Suprapubic skin (tissue), 4 donors: ENCODE measurements around the gene PKP1. TPM values are rescaled to one million over a fixed set of nuclear protein-coding genes. Genes with fewer than 3 reads are reported as not detected.

Experiments
- DNase-seq, 2 donors: peaks; one replicate each; pipeline ENCODE4 v3.0.0-alpha.2; 2019; ENCODE audit warnings: low spot score in 2 of 2
- H3K27ac ChIP-seq: fragments of 200-600 bp; sonication (generic); one replicate; pipeline ENCODE4 v1.5.1; 2019
- H3K27me3 ChIP-seq: fragments of 200-600 bp; sonication (generic); one replicate; pipeline ENCODE4 v1.5.1; 2019
- H3K36me3 ChIP-seq: fragments of 200-600 bp; sonication (generic); one replicate; pipeline ENCODE4 v1.5.1; 2019
- H3K4me1 ChIP-seq: fragments of 200-600 bp; sonication (generic); one replicate; pipeline ENCODE4 v1.5.1; 2019
- H3K4me3 ChIP-seq: fragments of 200-600 bp; sonication (generic); one replicate; pipeline ENCODE4 v1.5.1; 2019; ENCODE audit warnings: mild to moderate bottlenecking
- H3K9me3 ChIP-seq: fragments of 200-600 bp; sonication (generic); one replicate; pipeline ENCODE4 v1.5.1; 2019
- EP300 ChIP-seq: sonication (generic); formaldehyde crosslinking; IDR thresholded peaks from one replicate; pipeline ENCODE4 v1.6.1; 2017; ENCODE audit warnings: antibody characterized with exemption
- POLR2A ChIP-seq, 2 donors: fragments of 450-650 bp; IDR thresholded peaks; one replicate each; pipeline ENCODE4 v1.6.1; 2017; ENCODE audit warnings: antibody characterized with exemption in 2 of 2, mild to moderate bottlenecking in 2 of 2, moderate library complexity in 2 of 2
- POLR2AphosphoS5 ChIP-seq, 3 donors: sonication (generic); formaldehyde crosslinking; IDR thresholded peaks; one replicate each; pipeline ENCODE4 v1.6.1; 2017; ENCODE audit warnings: antibody characterized with exemption in 3 of 3
- WGBS: methylation state at CpG from one replicate; pipeline ENCODE4 v1.1.5; 2018; 5-methylcytosine and 5-hydroxymethylcytosine counted together
- total RNA-seq, 4 donors: library from RNA; depleted of rRNA; stranded (reverse); fragments of >200 nt; gene quantifications; one replicate each; pipeline ENCODE4 v1.1.0, GENCODE V29; 2016
- TF ChIP-seq, protein P1 (sequence below), 2 donors: fragments of 200-600 bp in 1 of 2; fragments of 450-650 bp in 1 of 2; sonication (generic) in 1 of 2; IDR thresholded peaks; one replicate each; pipeline ENCODE4 v1.5.1; 2016 to 2019; ENCODE audit warnings: antibody characterized with exemption in 2 of 2, mild to moderate bottlenecking in 1 of 2, moderate library complexity in 1 of 2

PKP1 gene
- total RNA-seq, 4 donors from 2014 or later: 888 to 1,187 (median 1,096) TPM

DNA sequence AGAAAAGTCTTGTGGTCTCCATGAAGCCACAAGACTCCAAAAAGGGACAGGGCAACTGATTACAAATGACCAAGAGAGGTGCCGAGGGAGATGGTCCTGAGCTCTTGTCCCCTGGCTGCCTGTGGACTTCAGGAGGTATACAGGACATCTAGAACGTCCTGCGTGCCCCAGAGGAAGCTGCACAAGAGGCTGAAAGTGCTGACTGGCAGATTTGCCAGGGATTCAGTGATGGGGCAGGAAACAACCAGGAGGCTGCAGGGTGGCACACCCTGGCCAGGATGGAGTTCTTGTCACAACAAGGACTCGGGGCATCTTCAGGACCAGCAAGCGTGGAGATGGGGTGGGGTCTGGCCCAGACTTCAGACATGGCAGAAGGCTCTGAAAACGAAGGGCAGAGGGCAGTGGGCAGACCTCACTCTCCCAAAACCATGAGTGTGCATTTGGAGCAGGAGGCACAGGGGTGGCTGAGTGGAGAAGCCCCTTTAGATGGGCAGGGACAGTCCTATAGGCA, 13.4 kb upstream of the PKP1 start:
- peak overlapping the region; percentile 59 for H3K27ac ChIP-seq
- DNase-seq: peak in 1 of 2 donors; percentile 57
- no peak for TF ChIP-seq POLR2AphosphoS5 (IDR thresholded peaks at IDR 0.05)
- no peak for TF ChIP-seq POLR2A (IDR thresholded peaks at IDR 0.05)
- TF ChIP-seq, protein P1, sequence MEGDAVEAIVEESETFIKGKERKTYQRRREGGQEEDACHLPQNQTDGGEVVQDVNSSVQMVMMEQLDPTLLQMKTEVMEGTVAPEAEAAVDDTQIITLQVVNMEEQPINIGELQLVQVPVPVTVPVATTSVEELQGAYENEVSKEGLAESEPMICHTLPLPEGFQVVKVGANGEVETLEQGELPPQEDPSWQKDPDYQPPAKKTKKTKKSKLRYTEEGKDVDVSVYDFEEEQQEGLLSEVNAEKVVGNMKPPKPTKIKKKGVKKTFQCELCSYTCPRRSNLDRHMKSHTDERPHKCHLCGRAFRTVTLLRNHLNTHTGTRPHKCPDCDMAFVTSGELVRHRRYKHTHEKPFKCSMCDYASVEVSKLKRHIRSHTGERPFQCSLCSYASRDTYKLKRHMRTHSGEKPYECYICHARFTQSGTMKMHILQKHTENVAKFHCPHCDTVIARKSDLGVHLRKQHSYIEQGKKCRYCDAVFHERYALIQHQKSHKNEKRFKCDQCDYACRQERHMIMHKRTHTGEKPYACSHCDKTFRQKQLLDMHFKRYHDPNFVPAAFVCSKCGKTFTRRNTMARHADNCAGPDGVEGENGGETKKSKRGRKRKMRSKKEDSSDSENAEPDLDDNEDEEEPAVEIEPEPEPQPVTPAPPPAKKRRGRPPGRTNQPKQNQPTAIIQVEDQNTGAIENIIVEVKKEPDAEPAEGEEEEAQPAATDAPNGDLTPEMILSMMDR (IDR thresholded peaks at IDR 0.05): no peak
- TF ChIP-seq EP300: no peak

DNA sequence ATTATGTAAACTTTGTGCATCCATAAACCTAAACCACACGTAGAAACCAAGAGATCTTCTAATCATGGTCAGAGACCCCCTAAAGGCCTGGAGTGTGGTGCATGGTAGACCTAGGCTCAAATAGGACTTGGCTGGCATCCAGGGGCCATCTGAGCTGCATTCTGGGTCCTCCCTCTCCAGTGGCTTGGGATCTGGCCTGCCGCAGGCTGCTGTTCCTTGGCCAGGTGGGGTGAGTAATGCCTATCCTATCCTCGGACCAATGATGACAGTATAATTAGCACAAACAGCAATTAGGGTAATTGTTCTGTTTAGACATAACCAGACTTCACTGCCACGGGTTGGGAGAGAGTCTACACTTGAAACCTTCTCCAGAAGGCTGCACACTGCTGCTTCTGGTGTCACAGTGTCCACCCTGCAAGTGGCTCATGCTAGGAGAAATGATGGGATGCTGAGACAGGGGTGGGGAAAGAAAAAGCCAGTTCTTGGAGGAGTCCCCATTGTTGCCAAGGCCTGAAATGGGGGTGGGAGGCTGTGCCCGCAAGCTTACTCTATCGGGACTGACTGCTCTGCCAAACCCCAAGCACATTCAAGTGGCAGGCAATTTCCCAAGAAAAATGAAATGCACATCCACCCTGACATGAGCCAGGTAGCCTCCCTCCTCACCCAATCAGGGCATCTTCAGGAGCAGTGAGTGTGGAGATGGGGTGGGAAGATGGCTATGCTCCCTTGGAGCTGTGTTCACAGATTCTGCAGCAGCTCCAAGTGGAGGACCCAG, 12.5 kb upstream of the PKP1 start:
- H3K4me1 ChIP-seq: peaks cover 61% of the 10 kb centered on the region
- no peaks in the 10 kb centered on the region for H3K27me3 ChIP-seq
- 63% methylated on average over 6 of the region's 6 CpGs for whole genome bisulfite sequencing
- peak overlapping the region; percentile 35 for H3K27ac ChIP-seq
- TF ChIP-seq POLR2A (IDR thresholded peaks at IDR 0.05): no peak
- no peak for TF ChIP-seq EP300
- TF ChIP-seq POLR2AphosphoS5 (IDR thresholded peaks at IDR 0.05): no peak
- TF ChIP-seq, protein P1 (IDR thresholded peaks at IDR 0.05): no peak
- no peaks in the 10 kb centered on the region for H3K36me3 ChIP-seq
- no peaks in the 10 kb centered on the region for H3K9me3 ChIP-seq
- DNase-seq: peak in 1 of 2 donors; percentile 52
- H3K4me3 ChIP-seq: no peak overlapping the region

More for the DNA sequence above, 13.4 kb upstream of the PKP1 start:
- WGBS: 66% methylated on average over 6 of the region's 6 CpGs
- H3K4me1 ChIP-seq: peaks cover 53% of the 10 kb centered on the region
- H3K9me3 ChIP-seq: no peaks in the 10 kb centered on the region
- H3K36me3 ChIP-seq: no peaks in the 10 kb centered on the region
- H3K4me3 ChIP-seq: no peak overlapping the region
- H3K27me3 ChIP-seq: no peaks in the 10 kb centered on the region

DNA sequence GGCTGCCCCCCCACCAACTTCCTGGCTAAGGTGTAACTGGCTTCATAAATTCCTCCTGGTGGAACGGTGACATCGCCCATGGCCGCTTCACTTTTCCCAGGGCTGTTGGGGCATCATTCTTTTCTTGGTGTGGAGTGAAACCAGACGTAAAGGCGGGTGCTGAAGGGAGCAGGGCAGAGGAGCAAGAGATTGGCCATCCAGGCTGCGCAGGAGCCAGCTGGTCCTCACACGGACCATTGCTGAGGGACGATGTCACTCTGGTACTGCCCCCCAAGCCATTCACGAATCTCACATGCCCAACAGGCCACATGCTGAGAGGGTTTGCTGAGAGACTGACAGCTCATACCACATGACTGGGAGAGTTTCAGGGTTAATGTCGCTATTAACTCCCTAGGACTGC, 10.5 kb upstream of the PKP1 start:
- TF ChIP-seq EP300 (no peak), POLR2A (IDR thresholded peaks at IDR 0.05) (no peak), POLR2AphosphoS5 (IDR thresholded peaks at IDR 0.05) (no peak)
- TF ChIP-seq, protein P1 (IDR thresholded peaks at IDR 0.05): no peak

DNA sequence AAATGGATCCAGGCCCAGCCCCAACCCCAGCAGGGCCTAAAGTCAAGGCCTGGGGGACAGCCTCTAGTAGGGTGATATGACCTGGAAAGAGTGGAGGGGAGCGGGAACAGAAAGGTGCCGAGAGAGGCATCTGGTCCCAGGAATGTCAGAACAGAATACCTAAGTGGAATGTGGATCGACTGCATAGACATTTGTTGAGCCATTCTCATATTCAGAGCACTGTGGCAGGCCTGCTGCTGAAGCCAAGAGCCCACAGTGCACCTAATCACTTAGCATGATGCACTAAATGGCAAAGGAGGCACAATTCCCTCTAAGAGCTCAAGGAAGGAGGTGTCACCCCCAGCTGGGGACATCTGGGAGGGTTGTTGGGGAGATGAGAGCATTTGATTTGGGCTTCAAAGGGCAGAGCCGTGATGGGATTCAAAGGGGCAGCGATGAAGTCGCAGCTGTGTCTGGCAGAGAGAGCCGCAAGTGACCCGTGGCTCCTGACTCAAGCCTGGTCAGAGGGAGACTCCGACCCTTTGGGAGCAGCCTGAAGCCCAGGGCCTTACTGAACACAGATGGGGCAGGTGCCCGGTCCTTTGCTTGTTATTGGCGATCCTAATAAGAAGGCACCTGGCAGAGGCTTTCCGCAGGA, 8.6 kb upstream of the PKP1 start:
- no peak for TF ChIP-seq EP300
- no peak for TF ChIP-seq POLR2A (IDR thresholded peaks at IDR 0.05)
- TF ChIP-seq, protein P1 (IDR thresholded peaks at IDR 0.05): no peak
- TF ChIP-seq POLR2AphosphoS5 (IDR thresholded peaks at IDR 0.05): no peak
- H3K4me1 ChIP-seq: peaks cover 55% of the 10 kb centered on the region
- WGBS: 65% methylated on average over 9 of the region's 12 CpGs

More for the DNA sequence above, 10.5 kb upstream of the PKP1 start:
- H3K27me3 ChIP-seq: no peaks in the 10 kb centered on the region
- peaks cover 66% of the 10 kb centered on the region for H3K4me1 ChIP-seq
- H3K27ac ChIP-seq: no peak overlapping the region
- H3K4me3 ChIP-seq: no peak overlapping the region
- peak in 1 of 2 donors; percentile 65 for DNase-seq
- H3K9me3 ChIP-seq: no peaks in the 10 kb centered on the region
- H3K36me3 ChIP-seq: no peaks in the 10 kb centered on the region
- 98% methylated on average over 10 of the region's 10 CpGs for WGBS

DNA sequence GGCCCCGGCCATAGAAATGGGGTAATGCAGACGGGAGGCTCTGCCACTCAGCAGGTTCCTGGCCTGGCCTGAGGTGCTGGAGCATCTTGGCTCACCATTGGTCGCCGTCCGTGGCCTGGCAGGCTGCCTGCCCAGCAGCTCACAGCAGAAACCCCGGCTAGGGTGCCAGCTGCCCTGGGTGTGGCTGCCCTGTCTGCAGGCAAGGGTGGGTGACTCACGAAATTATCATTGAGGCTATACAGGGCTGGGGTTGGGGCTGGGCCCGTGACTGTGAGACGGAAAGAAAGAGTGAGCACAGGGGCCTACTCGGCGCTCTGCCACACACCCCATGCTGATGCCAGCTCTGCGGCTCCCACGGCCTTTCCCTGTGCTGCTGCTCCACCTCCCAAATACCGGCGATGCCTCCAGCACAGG, 8.0 kb upstream of the PKP1 start:
- 50% methylated on average over 2 of the region's 15 CpGs for WGBS
- no peak for TF ChIP-seq EP300
- TF ChIP-seq POLR2AphosphoS5 (IDR thresholded peaks at IDR 0.05): peak in 2 of 3 donors; percentile 63
- Histone ChIP-seq H3K4me1 (peaks cover 53% of the 10 kb centered on the region), H3K27me3 (no peaks in the 10 kb centered on the region), H3K4me3 (no peak overlapping the region), H3K27ac (peak overlapping the region; percentile 85), H3K9me3 (no peaks in the 10 kb centered on the region), H3K36me3 (no peaks in the 10 kb centered on the region)
- peak in 1 of 2 donors; percentile 87 for DNase-seq

More for the DNA sequence above, 8.6 kb upstream of the PKP1 start:
- Histone ChIP-seq H3K9me3 (no peaks in the 10 kb centered on the region), H3K36me3 (no peaks in the 10 kb centered on the region), H3K27ac (peak overlapping the region; percentile 85), H3K27me3 (no peaks in the 10 kb centered on the region), H3K4me3 (no peak overlapping the region)
- no peak for DNase-seq
